ENCODE data around the gene ZFHX2.

DNA sequence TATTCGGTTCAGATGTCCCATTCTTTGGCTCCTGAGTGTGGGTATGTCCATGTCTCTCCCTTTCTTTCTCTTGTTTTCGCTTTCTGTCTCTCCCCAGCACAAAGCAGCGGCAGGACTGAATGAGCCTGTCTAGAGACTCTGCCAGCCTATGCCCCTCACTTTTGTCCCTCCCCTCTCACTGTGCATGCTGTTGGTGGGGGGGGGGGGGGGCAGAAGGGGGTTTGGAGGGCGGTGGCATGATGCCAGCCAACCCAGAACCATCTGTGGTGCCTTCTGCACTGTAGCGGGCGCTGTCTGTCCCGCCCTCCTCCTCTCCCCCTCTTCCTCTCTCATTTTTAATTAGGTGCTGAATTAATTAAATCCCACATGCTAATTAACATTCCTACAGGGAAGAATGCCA lies 64.3 kb downstream of the ZFHX2 start:
- TF ChIP-seq, protein P1, sequence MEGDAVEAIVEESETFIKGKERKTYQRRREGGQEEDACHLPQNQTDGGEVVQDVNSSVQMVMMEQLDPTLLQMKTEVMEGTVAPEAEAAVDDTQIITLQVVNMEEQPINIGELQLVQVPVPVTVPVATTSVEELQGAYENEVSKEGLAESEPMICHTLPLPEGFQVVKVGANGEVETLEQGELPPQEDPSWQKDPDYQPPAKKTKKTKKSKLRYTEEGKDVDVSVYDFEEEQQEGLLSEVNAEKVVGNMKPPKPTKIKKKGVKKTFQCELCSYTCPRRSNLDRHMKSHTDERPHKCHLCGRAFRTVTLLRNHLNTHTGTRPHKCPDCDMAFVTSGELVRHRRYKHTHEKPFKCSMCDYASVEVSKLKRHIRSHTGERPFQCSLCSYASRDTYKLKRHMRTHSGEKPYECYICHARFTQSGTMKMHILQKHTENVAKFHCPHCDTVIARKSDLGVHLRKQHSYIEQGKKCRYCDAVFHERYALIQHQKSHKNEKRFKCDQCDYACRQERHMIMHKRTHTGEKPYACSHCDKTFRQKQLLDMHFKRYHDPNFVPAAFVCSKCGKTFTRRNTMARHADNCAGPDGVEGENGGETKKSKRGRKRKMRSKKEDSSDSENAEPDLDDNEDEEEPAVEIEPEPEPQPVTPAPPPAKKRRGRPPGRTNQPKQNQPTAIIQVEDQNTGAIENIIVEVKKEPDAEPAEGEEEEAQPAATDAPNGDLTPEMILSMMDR (IDR thresholded peaks at IDR 0.05): no peak
- TF ChIP-seq POLR2A (IDR thresholded peaks at IDR 0.05) (no peak), POLR2AphosphoS5 (IDR thresholded peaks at IDR 0.05; ENCODE audit: insufficient read depth in 1 of 2, low read depth in 1 of 2) (no peak)

Measured in vagina (tissue), 2 donors.